BLaER1 treated with 17β-estradiol and CSF1 and Interleukin-3, amounts not matched to agents 10 nM and 100 nM (cell line): ENCODE data around the gene SOBP.

Experiments used
- H3K27ac ChIP-seq, 11 experiments: shearing (Covaris generic); formaldehyde crosslinking; 2 replicates each; pipeline ENCODE4 v1.8.1; 2022
- H3K27me3 ChIP-seq, 11 experiments: shearing (Covaris generic); formaldehyde crosslinking; 2 replicates each; pipeline ENCODE4 v1.8.1; 2022
- H3K36me3 ChIP-seq, 11 experiments: shearing (Covaris generic); formaldehyde crosslinking; 2 replicates each; pipeline ENCODE4 v1.8.1; 2022
- H3K4me1 ChIP-seq, 10 experiments: shearing (Covaris generic); formaldehyde crosslinking; 2 replicates each; pipeline ENCODE4 v1.8.1; 2022
- H3K4me2 ChIP-seq, 11 experiments: shearing (Covaris generic); formaldehyde crosslinking; 2 replicates each; pipeline ENCODE4 v1.8.1; 2022
- H3K4me3 ChIP-seq, 10 experiments: shearing (Covaris generic); formaldehyde crosslinking; 2 replicates each; pipeline ENCODE4 v1.8.1; 2022
- H3K9ac ChIP-seq, 11 experiments: shearing (Covaris generic); formaldehyde crosslinking; 2 replicates each; pipeline ENCODE4 v1.8.1; 2022
- H3K9me3 ChIP-seq, 11 experiments: shearing (Covaris generic); formaldehyde crosslinking; replicated peaks in 1 of 11; 2 replicates each; pipeline ENCODE4 v1.8.1; 2022
- H4K20me1 ChIP-seq, 11 experiments: shearing (Covaris generic); formaldehyde crosslinking; 2 replicates each; pipeline ENCODE4 v1.8.1; 2022
- Cebpa-rat ChIP-seq, 11 experiments: shearing (Covaris generic); IDR thresholded peaks; 2 replicates each; pipeline ENCODE4 v1.8.1; 2022

SOBP gene

GRCh38 chr6:107485157-107485556 is 4.8 kb upstream of the SOBP start:
- Histone ChIP-seq H3K4me2 (no peak overlapping the region), H3K36me3 (no peaks in the 10 kb centered on the region), H3K27me3 (peaks cover 41 to 60% (median 50%) of the 10 kb centered on the region in 11 experiments), H4K20me1 (peaks cover 0 to 23% (median 14%) of the 10 kb centered on the region in 11 experiments; a peak in 11 of 22 replicates), H3K27ac (no peak overlapping the region), H3K9ac (no peak overlapping the region), H3K4me1 (peaks cover 11 to 17% (median 15%) of the 10 kb centered on the region in 10 experiments; a peak in 19 of 20 replicates), H3K4me3 (no peak overlapping the region), H3K9me3 (no peaks in the 10 kb centered on the region)
- TF ChIP-seq Cebpa-rat (IDR thresholded peaks at IDR 0.05), result no peak

- no peaks in the 10 kb centered on the region for H3K9me3 ChIP-seq
- no peak overlapping the region for H3K27ac ChIP-seq
- peak overlapping the region; percentile 92 to 100 (median 98) for H3K4me2 ChIP-seq
- H3K36me3 ChIP-seq, result no peaks in the 10 kb centered on the region
- peak overlapping the region; percentile 59 to 77 (median 70) for H3K4me3 ChIP-seq
- peaks cover 24 to 41% (median 26%) of the 10 kb centered on the region in 10 experiments; a peak in 19 of 20 replicates for H3K4me1 ChIP-seq
- H4K20me1 ChIP-seq, result peaks cover 0 to 42% (median 26%) of the 10 kb centered on the region in 11 experiments; a peak in 14 of 22 replicates
- no peak for TF ChIP-seq Cebpa-rat (IDR thresholded peaks at IDR 0.05)
- peak overlapping the region in 2 of 11 experiments; percentile 42 to 50; a peak in 3 of 22 replicates for H3K9ac ChIP-seq
- H3K27me3 ChIP-seq, result peaks cover 73 to 92% (median 82%) of the 10 kb centered on the region in 11 experiments
Measured at GRCh38 chr6:107488174-107488874, 1.6 kb upstream of the SOBP start.

DNA sequence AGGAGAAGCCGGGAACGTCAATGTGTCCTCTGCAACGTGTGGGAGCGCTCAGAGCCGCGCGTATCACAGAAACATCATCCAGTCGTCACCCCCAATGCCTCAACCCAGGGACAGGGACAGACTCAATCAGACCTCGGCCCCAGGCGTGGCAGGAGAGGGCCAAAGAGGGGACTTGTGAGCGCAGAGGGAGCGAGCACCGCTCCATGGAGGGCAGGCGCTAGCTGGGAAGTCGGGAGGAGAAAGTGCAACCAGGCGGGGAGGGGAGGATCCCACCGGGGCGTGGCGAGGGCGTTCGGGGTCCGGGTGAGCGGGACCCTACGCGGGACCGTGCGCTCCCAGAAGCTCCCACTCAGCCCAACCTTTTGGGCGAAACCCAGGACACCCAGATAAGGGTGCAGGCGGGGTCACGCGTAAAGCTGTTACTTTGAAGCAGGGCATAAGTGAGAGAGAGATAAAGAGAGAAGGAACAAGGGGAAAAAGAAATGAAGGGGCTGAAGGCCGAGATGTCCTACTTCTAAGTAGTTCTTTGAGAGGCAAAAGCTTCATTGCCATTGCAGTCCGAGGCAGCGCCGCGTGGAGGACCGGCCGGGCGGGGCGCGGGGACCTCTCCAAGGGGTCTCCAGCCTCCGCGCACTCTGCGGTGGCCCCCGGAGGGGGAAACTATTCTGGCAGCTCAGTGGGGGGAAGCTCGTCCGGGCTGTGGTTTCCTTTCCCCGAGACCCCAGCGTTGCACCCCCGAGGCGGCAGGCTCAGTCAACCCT is 862 bp upstream of the SOBP start:
- Histone ChIP-seq H3K9me3 (no peaks in the 10 kb centered on the region), H4K20me1 (peaks cover 0 to 42% (median 26%) of the 10 kb centered on the region in 11 experiments; a peak in 14 of 22 replicates), H3K4me3 (peak overlapping the region; percentile 59 to 77 (median 70)), H3K27ac (no peak overlapping the region), H3K9ac (peak overlapping the region in 10 of 11 experiments; percentile 38 to 64 (median 50); a peak in 18 of 22 replicates), H3K27me3 (peaks cover 80 to 98% (median 89%) of the 10 kb centered on the region in 11 experiments), H3K4me2 (peak overlapping the region; percentile 92 to 100 (median 98)), H3K36me3 (no peaks in the 10 kb centered on the region), H3K4me1 (peaks cover 24 to 43% (median 26%) of the 10 kb centered on the region in 10 experiments; a peak in 19 of 20 replicates)
- no peak for TF ChIP-seq Cebpa-rat (IDR thresholded peaks at IDR 0.05)

DNA sequence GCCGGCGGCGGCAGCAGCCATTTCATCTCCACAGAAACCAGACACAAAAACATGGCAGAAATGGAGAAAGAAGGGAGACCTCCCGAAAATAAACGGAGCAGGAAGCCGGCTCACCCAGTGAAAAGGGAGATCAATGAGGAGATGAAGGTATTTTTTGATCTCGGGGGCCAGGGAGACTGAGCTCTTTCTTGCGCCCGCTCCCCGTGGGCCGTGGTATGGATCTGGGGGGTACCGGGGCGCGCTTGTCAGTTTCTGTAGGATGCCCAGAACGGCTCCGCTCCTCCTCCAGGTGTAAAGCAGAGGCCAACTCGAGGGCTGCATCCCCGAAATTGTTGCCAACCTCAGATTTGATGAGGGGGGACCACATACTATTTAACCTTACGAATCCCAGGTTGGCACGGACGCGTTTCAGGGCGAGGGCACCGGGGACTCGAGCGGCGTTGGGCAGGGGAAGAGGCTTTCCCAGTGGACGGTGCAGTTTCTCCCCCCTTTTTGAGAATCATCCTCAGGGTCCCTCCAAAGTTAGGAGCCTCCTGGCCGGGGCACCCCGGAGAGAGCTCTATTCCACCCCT is 735 bp downstream of the SOBP start:
- peak overlapping the region; percentile 59 to 77 (median 70) for H3K4me3 ChIP-seq
- H3K9ac ChIP-seq, result peak overlapping the region; percentile 30 to 69 (median 59); a peak in 19 of 22 replicates
- peak overlapping the region; percentile 86 to 100 (median 98) for H3K4me2 ChIP-seq
- peaks cover 0 to 42% (median 26%) of the 10 kb centered on the region in 11 experiments; a peak in 14 of 22 replicates for H4K20me1 ChIP-seq
- peaks cover 91 to 100% (median 98%) of the 10 kb centered on the region in 11 experiments for H3K27me3 ChIP-seq
- no peaks in the 10 kb centered on the region for H3K9me3 ChIP-seq
- H3K27ac ChIP-seq, result 0 out of 22 replicates have a peak overlapping the region, but pooled peaks of 1 of the 11 experiments have one; percentile 23
- peaks cover 24 to 52% (median 26%) of the 10 kb centered on the region in 10 experiments; a peak in 19 of 20 replicates for H3K4me1 ChIP-seq
- TF ChIP-seq Cebpa-rat (IDR thresholded peaks at IDR 0.05), result no peak
- no peaks in the 10 kb centered on the region for H3K36me3 ChIP-seq

DNA sequence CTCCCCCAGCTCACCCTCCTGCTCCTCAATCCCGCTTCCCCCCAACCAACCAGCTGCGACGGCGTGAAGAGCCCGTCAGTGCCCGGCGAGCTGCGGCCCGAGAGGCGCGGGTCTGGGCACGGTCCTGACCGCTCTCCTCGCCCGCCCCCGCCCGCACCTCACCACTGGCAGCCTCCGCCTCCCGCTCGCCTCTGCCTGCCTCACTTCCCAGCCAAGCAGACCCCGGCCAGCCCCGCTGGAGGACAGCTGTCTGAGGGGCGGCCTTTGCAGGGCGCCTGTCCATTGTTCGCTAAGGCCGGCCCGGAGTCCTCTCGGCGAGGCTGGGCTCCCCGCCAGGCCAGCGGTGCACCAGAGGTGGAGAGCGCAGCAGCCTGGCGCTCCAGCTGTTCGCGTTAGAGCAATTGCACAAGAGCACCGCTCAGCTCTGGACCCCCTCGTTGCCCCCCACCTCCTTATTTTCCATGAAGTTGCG is 1.3 kb downstream of the SOBP start:
- Histone ChIP-seq H3K36me3 (no peaks in the 10 kb centered on the region), H3K4me1 (peaks cover 24 to 54% (median 26%) of the 10 kb centered on the region in 10 experiments; a peak in 19 of 20 replicates), H3K4me3 (peak overlapping the region; percentile 59 to 77 (median 70); a peak in 18 of 20 replicates), H3K27me3 (peaks cover 89 to 100% (median 94%) of the 10 kb centered on the region in 11 experiments), H4K20me1 (peaks cover 0 to 42% (median 26%) of the 10 kb centered on the region in 11 experiments; a peak in 14 of 22 replicates), H3K27ac (no peak overlapping the region), H3K4me2 (peak overlapping the region; percentile 86 to 100 (median 98)), H3K9ac (peak overlapping the region in 1 of 11 experiments; percentile 27; a peak in 1 of 22 replicates), H3K9me3 (no peaks in the 10 kb centered on the region)
- TF ChIP-seq Cebpa-rat (IDR thresholded peaks at IDR 0.05), result no peak

DNA sequence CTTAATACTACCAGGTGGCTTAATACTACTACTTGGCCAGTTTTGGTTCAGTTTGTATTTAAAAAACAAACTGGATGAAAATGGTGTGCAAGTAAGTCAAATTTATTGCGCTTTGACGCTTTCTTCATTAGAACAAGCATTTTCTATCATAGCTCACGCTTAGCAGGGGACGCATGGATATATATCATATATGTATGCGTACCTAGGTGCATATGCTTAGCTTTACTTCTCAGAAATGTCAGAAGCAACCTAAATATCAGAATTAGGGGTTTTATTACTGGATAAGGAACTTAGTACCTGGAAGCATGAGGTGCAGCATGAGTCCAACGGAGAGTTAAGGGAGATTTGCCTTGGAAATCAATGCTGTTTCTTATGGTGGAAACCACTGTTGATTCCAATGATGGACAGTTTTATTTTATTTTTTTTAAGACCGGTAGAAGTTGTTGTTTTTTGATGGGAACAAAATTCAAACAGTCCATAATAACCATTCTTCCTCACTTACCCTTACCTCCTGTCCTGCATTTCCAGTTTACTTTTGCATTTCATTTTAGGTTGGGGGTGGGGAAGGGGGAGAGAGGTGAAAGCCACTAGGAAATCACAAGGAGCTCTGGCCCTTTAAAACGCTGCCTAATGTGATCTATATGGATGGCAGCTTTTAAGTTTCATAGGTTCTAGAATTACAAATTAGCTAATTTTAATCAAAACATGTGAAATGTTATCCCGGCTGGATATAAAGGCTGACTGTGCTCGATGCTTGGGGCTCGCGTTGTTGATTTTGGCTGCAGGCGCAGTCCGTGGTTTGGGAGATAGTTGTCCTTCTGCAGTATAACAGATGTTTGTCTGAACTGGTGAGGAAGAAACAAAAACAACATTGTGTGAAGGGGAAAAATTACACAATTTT is 2.1 kb downstream of the SOBP start:
- Histone ChIP-seq H3K9ac (no peak overlapping the region), H3K27ac (no peak overlapping the region), H3K27me3 (peaks cover 80 to 92% (median 86%) of the 10 kb centered on the region in 11 experiments), H3K4me3 (no peak overlapping the region; a peak in 1 of 20 replicates), H3K4me2 (peak overlapping the region in 2 of 11 experiments; percentile 98 to 99; a peak in 4 of 22 replicates), H3K4me1 (peaks cover 24 to 57% (median 26%) of the 10 kb centered on the region in 10 experiments; a peak in 19 of 20 replicates), H3K36me3 (no peaks in the 10 kb centered on the region), H4K20me1 (peaks cover 0 to 42% (median 26%) of the 10 kb centered on the region in 11 experiments; a peak in 14 of 22 replicates), H3K9me3 (no peaks in the 10 kb centered on the region)
- no peak for TF ChIP-seq Cebpa-rat (IDR thresholded peaks at IDR 0.05)

DNA sequence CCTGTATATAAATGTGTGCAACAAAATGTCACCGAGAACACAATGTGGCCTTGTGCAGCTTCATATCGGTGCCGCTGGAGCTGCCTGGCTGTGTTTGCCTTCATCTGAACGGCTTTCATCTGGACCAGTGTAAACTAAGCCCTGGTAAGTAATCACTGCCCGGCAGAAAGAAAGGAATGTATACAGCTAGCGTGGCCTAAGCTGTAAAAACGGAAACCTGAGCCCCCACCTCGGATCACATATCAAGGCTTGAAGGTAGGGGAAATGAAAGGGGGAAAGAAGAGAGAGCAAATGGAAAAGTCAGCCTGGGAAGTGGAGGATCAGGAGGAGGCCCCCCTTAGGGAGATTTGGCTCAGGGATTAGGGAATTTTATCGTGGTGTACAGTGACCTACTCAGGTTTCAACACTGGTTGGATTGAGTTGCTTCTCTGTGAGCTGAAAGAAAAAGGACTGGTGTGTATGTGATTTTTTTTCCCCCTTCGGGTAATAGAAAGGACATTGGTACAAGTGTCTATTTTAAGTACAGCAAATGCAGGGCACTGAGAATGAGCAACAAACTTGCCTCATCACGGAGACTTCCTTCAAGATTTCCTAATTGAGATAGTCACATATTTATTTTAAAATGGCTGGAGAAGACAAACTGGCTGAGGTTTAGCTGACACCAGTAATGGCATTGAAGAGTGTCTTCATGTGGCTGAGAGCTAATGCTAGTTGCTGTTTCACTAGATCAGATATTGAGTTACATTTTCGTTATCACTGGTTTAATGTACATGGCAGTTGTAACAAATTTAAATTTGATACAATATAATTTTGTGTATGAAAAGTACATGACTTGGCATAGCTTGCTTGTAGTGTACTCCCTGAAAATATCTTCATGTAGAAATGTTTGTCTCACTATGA is 3.5 kb downstream of the SOBP start:
- peaks cover 0 to 31% (median 18%) of the 10 kb centered on the region in 11 experiments; a peak in 13 of 22 replicates for H4K20me1 ChIP-seq
- no peak for TF ChIP-seq Cebpa-rat (IDR thresholded peaks at IDR 0.05)
- no peaks in the 10 kb centered on the region for H3K9me3 ChIP-seq
- peaks cover 66 to 78% (median 72%) of the 10 kb centered on the region in 11 experiments for H3K27me3 ChIP-seq
- no peak overlapping the region for H3K4me3 ChIP-seq
- peak overlapping the region in 3 of 11 experiments; percentile 3 to 27 (median 16); a peak in 2 of 22 replicates for H3K4me2 ChIP-seq
- H3K27ac ChIP-seq, result no peak overlapping the region
- peaks cover 21 to 51% (median 23%) of the 10 kb centered on the region in 10 experiments; a peak in 19 of 20 replicates for H3K4me1 ChIP-seq
- H3K36me3 ChIP-seq, result no peaks in the 10 kb centered on the region
- no peak overlapping the region for H3K9ac ChIP-seq
